ENCODE data around the gene FANCI. TPM values are rescaled to one million over a fixed set of nuclear protein-coding genes. Genes with fewer than 3 reads are reported as not detected.

Gene FANCI
- total and polyA plus RNA-seq, 2 of the 13 experiments (the other 11 are each of a cell fraction or from before 2014, with no cell fraction given): 15.7 to 68.8 TPM

- TF ChIP-seq MYPOP (CRISPR knock-in tag; IDR thresholded peaks at IDR 0.05) (no peak), CENPX (CRISPR knock-in tag; IDR thresholded peaks at IDR 0.05) (no peak), HNRNPK (IDR thresholded peaks at IDR 0.05; ENCODE audit: low read depth, low read length, poor library complexity, severe bottlenecking) (no peak), TOE1 (CRISPR knock-in tag; IDR thresholded peaks at IDR 0.05) (no peak), ZNF879 (CRISPR knock-in tag; IDR thresholded peaks at IDR 0.05) (no peak), RCOR2 (CRISPR knock-in tag; IDR thresholded peaks at IDR 0.05) (no peak), TARDBP (CRISPR knock-in tag; IDR thresholded peaks at IDR 0.05) (peak; percentile 72; the same call in 1 of the 2 replicates), ZNF547 (CRISPR knock-in tag; IDR thresholded peaks at IDR 0.05) (no peak; the same call in 1 of the 2 replicates), GPBP1L1 (CRISPR knock-in tag; IDR thresholded peaks at IDR 0.05) (no peak), ZFX (CRISPR knock-in tag; IDR thresholded peaks at IDR 0.05; ENCODE audit: low read depth) (peak; percentile 78), ZNF713 (CRISPR knock-in tag; IDR thresholded peaks at IDR 0.05) (peak; percentile 89; the same call in 1 of the 2 replicates), MED13 (CRISPR knock-in tag; IDR thresholded peaks at IDR 0.05) (no peak), CREBL2 (CRISPR knock-in tag; IDR thresholded peaks at IDR 0.05; ENCODE audit: borderline replicate concordance) (no peak; the same call in 1 of the 2 replicates)
- TF ChIP-seq, protein P1, sequence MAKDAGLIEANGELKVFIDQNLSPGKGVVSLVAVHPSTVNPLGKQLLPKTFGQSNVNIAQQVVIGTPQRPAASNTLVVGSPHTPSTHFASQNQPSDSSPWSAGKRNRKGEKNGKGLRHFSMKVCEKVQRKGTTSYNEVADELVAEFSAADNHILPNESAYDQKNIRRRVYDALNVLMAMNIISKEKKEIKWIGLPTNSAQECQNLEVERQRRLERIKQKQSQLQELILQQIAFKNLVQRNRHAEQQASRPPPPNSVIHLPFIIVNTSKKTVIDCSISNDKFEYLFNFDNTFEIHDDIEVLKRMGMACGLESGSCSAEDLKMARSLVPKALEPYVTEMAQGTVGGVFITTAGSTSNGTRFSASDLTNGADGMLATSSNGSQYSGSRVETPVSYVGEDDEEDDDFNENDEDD (CRISPR knock-in tag; IDR thresholded peaks at IDR 0.05; ENCODE audit: borderline replicate concordance): peak; percentile 97
- TF ChIP-seq, protein P2, sequence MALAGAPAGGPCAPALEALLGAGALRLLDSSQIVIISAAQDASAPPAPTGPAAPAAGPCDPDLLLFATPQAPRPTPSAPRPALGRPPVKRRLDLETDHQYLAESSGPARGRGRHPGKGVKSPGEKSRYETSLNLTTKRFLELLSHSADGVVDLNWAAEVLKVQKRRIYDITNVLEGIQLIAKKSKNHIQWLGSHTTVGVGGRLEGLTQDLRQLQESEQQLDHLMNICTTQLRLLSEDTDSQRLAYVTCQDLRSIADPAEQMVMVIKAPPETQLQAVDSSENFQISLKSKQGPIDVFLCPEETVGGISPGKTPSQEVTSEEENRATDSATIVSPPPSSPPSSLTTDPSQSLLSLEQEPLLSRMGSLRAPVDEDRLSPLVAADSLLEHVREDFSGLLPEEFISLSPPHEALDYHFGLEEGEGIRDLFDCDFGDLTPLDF (CRISPR knock-in tag; IDR thresholded peaks at IDR 0.05): peak; percentile 89
- TF ChIP-seq, protein P3, sequence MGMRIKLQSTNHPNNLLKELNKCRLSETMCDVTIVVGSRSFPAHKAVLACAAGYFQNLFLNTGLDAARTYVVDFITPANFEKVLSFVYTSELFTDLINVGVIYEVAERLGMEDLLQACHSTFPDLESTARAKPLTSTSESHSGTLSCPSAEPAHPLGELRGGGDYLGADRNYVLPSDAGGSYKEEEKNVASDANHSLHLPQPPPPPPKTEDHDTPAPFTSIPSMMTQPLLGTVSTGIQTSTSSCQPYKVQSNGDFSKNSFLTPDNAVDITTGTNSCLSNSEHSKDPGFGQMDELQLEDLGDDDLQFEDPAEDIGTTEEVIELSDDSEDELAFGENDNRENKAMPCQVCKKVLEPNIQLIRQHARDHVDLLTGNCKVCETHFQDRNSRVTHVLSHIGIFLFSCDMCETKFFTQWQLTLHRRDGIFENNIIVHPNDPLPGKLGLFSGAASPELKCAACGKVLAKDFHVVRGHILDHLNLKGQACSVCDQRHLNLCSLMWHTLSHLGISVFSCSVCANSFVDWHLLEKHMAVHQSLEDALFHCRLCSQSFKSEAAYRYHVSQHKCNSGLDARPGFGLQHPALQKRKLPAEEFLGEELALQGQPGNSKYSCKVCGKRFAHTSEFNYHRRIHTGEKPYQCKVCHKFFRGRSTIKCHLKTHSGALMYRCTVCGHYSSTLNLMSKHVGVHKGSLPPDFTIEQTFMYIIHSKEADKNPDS (CRISPR knock-in tag; IDR thresholded peaks at IDR 0.05): no peak
- TF ChIP-seq, protein P4, sequence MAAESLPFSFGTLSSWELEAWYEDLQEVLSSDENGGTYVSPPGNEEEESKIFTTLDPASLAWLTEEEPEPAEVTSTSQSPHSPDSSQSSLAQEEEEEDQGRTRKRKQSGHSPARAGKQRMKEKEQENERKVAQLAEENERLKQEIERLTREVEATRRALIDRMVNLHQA (CRISPR knock-in tag; IDR thresholded peaks at IDR 0.05): no peak
- TF ChIP-seq, protein P5, sequence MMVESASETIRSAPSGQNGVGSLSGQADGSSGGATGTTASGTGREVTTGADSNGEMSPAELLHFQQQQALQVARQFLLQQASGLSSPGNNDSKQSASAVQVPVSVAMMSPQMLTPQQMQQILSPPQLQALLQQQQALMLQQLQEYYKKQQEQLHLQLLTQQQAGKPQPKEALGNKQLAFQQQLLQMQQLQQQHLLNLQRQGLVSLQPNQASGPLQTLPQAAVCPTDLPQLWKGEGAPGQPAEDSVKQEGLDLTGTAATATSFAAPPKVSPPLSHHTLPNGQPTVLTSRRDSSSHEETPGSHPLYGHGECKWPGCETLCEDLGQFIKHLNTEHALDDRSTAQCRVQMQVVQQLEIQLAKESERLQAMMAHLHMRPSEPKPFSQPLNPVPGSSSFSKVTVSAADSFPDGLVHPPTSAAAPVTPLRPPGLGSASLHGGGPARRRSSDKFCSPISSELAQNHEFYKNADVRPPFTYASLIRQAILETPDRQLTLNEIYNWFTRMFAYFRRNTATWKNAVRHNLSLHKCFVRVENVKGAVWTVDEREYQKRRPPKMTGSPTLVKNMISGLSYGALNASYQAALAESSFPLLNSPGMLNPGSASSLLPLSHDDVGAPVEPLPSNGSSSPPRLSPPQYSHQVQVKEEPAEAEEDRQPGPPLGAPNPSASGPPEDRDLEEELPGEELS (CRISPR knock-in tag; IDR thresholded peaks at IDR 0.05): no peak; the same call in 1 of the 2 replicates
These were observed at the start of gene FANCI (continued) for GRCh38 chr15:89243691-89244573.

Measured in HepG2 (cell line).